Anterior cingulate cortex (tissue), 58 donors: ENCODE data around the gene DHX35.

ENCODE experiments used
- DNase-seq, 58 donors: peaks; one replicate each; lab custom pipeline; 2025; lab: John Stamatoyannopoulos, UW

DHX35 gene

GRCh38 chr20:39049684-39050554, 87.8 kb downstream of the DHX35 start:
- DNase-seq, result peak in 57 of 58 donors; percentile 27 to 85 (median 64)

GRCh38 chr20:39050555-39050902, 88.4 kb downstream of the DHX35 start:
- no peak for DNase-seq

DNA sequence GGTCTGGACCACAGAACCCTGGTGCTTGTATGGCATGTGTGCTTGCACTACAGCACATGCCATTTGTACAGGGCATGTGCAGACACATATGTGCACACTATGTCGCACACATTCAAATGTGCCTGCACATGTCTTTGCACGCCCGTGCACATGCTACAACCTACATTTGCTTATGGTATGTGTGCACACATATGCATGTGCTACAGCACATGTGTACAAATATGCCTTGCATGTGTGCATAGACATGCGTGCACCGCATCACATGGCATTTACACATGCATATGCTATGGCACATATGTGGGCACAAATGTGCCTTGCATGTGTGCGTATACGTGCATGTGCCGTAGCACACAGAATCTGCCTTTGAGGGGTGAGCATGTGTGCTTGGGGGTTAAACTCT, 90.5 kb downstream of the DHX35 start:
- no peak for DNase-seq

GRCh38 chr20:39057143-39057542, 95.0 kb downstream of the DHX35 start:
- no peak for DNase-seq

DNA sequence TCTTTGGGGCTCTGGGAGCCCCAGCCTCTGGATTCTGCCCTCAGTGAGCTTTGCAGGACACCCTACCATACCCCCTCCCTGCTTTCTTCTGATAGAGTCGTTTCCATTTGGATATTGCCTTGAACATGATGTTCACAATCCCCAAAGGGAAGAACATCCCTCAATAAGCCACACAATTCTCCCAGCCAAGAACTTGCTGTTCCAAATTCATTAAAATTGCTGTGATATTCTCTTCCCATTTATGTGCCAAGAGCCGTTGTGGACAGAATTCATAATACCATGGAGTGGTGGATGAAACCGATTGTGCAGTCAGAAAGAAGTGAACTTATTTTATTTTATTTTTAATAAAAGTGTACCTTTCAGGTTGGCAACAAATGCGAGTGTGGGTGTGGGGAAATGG, 95.8 kb downstream of the DHX35 start:
- peak in 5 of 58 donors; percentile 7 to 59 (median 16) for DNase-seq

- DNase-seq, result no peak
These were observed 96.9 kb downstream of the DHX35 start for GRCh38 chr20:39059036-39059435.

GRCh38 chr20:39066471-39067242, 104.5 kb downstream of the DHX35 start:
- no peak for DNase-seq

DNA sequence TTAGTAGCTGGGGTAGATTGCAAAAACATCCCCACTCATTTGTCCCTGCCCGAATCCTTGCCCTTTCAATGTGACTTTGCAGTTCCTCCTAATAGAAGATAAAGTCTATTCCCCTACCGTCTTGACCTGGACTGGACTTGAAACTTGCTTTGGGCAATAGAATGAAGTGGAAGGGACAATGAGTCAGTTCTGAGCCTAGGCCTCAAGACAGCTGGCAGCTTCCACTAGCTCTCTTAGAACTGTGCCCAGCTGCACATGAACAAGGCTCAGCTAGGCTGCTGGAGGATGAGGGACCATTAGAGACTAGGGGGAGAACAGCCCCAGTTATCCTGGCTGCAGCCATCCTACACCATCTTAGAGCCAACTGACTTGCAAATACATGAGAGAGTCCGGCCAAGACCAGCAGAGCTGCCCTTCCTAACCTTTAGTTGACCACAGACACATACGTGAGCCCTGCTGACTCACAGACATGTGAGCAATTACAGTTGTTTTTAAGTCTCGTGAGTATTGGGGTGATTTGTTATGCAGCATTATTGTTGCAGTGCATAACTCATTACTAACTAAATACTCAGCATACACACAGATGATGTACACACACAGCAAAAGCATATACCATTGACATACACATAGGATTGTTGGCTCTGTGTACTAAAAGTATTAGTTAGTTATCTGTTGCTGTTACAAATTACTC, 105.5 kb downstream of the DHX35 start:
- no peak for DNase-seq

DNA sequence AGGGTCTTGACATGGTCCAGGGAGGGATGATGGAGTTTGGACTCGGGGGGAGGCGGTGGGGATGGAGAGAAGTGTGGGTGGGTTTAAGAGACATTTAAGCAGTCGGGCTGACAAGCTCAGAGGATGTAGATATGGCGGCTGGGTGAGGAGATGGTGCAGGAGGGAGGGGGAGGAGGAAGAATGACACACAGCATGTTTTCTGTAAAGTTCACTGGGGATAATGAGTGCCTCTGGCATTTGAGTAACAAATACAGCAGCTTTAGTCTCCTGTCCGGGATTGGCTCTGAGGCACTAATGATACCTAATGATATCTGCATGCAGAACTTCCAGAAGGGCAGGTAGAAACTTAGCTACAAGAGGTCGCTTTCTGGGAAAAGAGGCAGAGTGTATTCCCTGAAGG, 107.8 kb downstream of the DHX35 start:
- no peak for DNase-seq

DNA sequence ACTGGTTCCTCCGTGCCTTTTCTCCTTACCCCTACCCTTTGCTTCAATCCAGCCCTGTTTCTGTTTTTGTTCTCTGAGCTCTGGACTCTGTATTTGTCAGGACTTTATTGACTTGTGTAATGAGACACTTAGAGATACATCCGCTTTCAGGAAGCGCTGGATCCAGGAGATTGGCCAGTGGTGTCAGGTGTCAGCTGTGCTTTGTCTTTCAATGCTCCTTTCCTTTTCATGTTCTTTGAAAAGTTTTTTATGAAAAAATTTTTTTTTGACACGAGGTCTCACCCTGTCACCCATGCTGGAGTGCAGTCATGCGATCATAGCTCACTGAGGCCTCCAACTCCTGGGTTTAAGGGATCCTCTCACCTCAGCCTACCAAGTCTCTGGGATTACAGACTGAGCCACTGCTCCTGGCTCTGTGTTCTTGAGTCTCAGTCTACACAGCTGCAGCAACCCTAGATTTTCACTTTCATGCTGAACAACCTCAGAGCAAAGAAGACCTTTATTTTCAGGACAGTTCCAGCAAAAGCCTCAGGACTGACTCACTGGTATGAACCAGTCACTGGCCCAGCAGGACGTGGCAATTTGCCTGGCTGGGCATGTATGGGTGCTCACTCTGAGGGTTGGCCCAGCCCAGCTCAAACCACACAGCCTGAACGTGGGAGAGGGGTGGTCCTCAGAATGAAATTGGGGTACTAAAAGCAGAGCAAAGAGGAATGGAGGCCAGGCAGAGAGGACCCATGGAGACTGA, 108.5 kb downstream of the DHX35 start:
- DNase-seq, result no peak

GRCh38 chr20:39072132-39072531, 110.0 kb downstream of the DHX35 start:
- no peak for DNase-seq

GRCh38 chr20:39072653-39073052, 110.5 kb downstream of the DHX35 start:
- DNase-seq, result no peak

GRCh38 chr20:39075731-39076130, 113.6 kb downstream of the DHX35 start:
- no peak for DNase-seq

GRCh38 chr20:39076958-39077357, 114.8 kb downstream of the DHX35 start:
- DNase-seq, result no peak

- no peak for DNase-seq
These were observed 118.2 kb downstream of the DHX35 start for GRCh38 chr20:39080326-39080725.

DNA sequence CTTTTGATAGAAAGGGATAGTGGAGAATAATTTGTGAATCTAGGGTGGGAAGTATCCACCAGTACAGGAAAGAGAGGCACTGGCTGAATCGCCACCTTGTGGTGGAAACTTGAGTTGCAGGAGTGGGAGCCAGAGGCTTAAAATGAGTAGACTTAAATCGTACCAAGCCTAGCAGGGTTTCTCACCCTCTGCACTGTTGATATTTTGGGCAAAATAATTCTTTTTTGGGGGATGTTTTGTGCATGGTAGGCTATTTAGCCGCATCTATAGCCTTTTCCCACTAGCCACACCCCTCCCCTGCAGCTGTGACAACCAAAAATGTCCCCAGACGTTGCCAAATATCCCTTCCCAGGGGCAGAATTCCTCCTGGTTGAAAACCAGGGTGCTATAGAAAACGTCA, 119.1 kb downstream of the DHX35 start:
- DNase-seq, result peak in 55 of 58 donors; percentile 23 to 88 (median 60)

- no peak for DNase-seq
These were observed 120.7 kb downstream of the DHX35 start for GRCh38 chr20:39082622-39083398.

GRCh38 chr20:39083761-39084160, 121.6 kb downstream of the DHX35 start:
- DNase-seq, result no peak

DNA sequence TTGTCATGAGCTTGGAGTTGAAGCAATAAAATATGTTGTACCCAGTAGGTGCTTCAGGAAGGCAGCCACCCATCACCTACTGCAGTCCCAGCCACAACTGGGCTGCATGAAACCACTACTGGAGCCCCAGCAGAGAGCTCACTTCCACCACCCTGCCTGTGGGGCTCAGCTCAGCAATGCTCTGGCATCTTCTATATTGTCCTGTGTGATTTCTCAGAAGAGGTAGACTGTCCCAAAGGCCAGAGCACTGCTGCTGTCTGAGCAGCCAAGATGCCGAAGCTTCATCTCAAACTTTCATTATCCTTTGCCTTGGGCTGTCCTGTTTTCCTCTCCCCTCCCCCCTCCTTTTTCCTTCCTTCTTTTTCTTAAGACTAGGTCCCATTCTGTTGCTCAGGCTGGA, 126.9 kb downstream of the DHX35 start:
- DNase-seq, result no peak
